Amniotic epithelial cell (primary cell): ENCODE results near the gene CAPS2.
A peak's percentile ranks its signal among the peaks of the same experiment; 100 is the strongest.
"Not testable (repeated sequence)": the region's sequence is repeated elsewhere in the genome, so short reads cannot be mapped to it uniquely, and the experiment has no call there.

Experiments
- DNase-seq: peaks from one replicate; pipeline ENCODE4 v3.0.0-alpha.2; 2010; ENCODE audit warnings: low read depth

The CAPS2 gene

GRCh38 chr12:75329918-75330826 lies at the start of gene CAPS2:
Gene CAPS2, minus strand, starts transcription at chr12:75330324. Its CDS starts 3,826 bp downstream, at chr12:75326498.
- DNase-seq: peak; percentile 84

GRCh38 chr12:75378354-75378753 lies 48.2 kb upstream of the CAPS2 start:
- DNase-seq: peak; percentile 56

GRCh38 chr12:75374971-75375370 lies 44.8 kb upstream of the CAPS2 start:
- DNase-seq: no peak

- DNase-seq: no peak
Observed at GRCh38 chr12:75366629-75367028, 36.5 kb upstream of the CAPS2 start.

- DNase-seq: peak; percentile 42
Observed at GRCh38 chr12:75364919-75365318, 34.8 kb upstream of the CAPS2 start.

- no peak for DNase-seq
Observed at GRCh38 chr12:75361408-75361807, 31.3 kb upstream of the CAPS2 start.

GRCh38 chr12:75360920-75361319 lies 30.8 kb upstream of the CAPS2 start:
- DNase-seq: no peak

GRCh38 chr12:75354011-75354410 lies 23.9 kb upstream of the CAPS2 start:
- no peak for DNase-seq

- DNase-seq: no peak
Observed at GRCh38 chr12:75350413-75350812, 20.3 kb upstream of the CAPS2 start.

- DNase-seq: no peak
Observed at GRCh38 chr12:75349946-75350345, 19.8 kb upstream of the CAPS2 start.

- not testable (repeated sequence) for DNase-seq
Observed at GRCh38 chr12:75346215-75346614, 16.1 kb upstream of the CAPS2 start.

- DNase-seq: peak; percentile 23
Observed at GRCh38 chr12:75345531-75345930, 15.4 kb upstream of the CAPS2 start.

GRCh38 chr12:75341873-75342272 lies 11.7 kb upstream of the CAPS2 start:
- DNase-seq: peak; percentile 45

GRCh38 chr12:75337905-75338304 lies 7.8 kb upstream of the CAPS2 start:
- DNase-seq: no peak

- DNase-seq: peak; percentile 89
Observed at GRCh38 chr12:75334384-75335030, 4.4 kb upstream of the CAPS2 start, which contains the start of gene GLIPR1L1. Gene GLIPR1L1, plus strand, starts transcription at chr12:75334670. Its CDS starts 59 bp downstream, at chr12:75334729.

- DNase-seq: no peak
Observed at GRCh38 chr12:75327642-75328041, 2.5 kb downstream of the CAPS2 start.

- DNase-seq: peak; percentile 54
Observed at GRCh38 chr12:75323663-75324062, 6.5 kb downstream of the CAPS2 start.

GRCh38 chr12:75322464-75322863 lies 7.7 kb downstream of the CAPS2 start:
- DNase-seq: peak; percentile 83

GRCh38 chr12:75317784-75318183 lies 12.3 kb downstream of the CAPS2 start:
- no peak for DNase-seq

- DNase-seq: peak; percentile 70
Observed at GRCh38 chr12:75315518-75315917, 14.6 kb downstream of the CAPS2 start.

GRCh38 chr12:75311369-75311768 lies 18.8 kb downstream of the CAPS2 start:
- no peak for DNase-seq

GRCh38 chr12:75308279-75308678 lies 21.8 kb downstream of the CAPS2 start:
- peak; percentile 29 for DNase-seq
